Measurements from ENCODE around the gene SLC26A2.

SLC26A2 gene

GRCh38 chr5:149937610-149938009 lies 22.9 kb upstream of the SLC26A2 start:
- H3K4me3 ChIP-seq (ENCODE audit: low read length): no peak overlapping the region
- DNase-seq (ENCODE audit: low read depth): no peak
- no peak for TF ChIP-seq CTCF (conservative IDR thresholded peaks at IDR 0.05; ENCODE audit: low read depth, low read length)

- H3K4me3 ChIP-seq (ENCODE audit: low read length): no peak overlapping the region
- no peak for TF ChIP-seq CTCF (conservative IDR thresholded peaks at IDR 0.05; ENCODE audit: low read depth, low read length)
- DNase-seq (ENCODE audit: low read depth): no peak
Observed at GRCh38 chr5:149938279-149938678, 22.3 kb upstream of the SLC26A2 start.

GRCh38 chr5:149938791-149939358 lies 21.7 kb upstream of the SLC26A2 start:
- no peak for DNase-seq (ENCODE audit: low read depth)
- TF ChIP-seq CTCF (conservative IDR thresholded peaks at IDR 0.05; ENCODE audit: low read depth, low read length): no peak
- no peak overlapping the region for H3K4me3 ChIP-seq (ENCODE audit: low read length)

GRCh38 chr5:149939546-149939945 lies 21.0 kb upstream of the SLC26A2 start:
- no peak overlapping the region for H3K4me3 ChIP-seq (ENCODE audit: low read length)
- DNase-seq (ENCODE audit: low read depth): peak; percentile 70
- TF ChIP-seq CTCF (conservative IDR thresholded peaks at IDR 0.05; ENCODE audit: low read depth, low read length): no peak

- H3K4me3 ChIP-seq (ENCODE audit: low read length): no peak overlapping the region
- DNase-seq (ENCODE audit: low read depth): no peak
- no peak for TF ChIP-seq CTCF (conservative IDR thresholded peaks at IDR 0.05; ENCODE audit: low read depth, low read length)
Observed at GRCh38 chr5:149940077-149940574, 20.4 kb upstream of the SLC26A2 start.

GRCh38 chr5:149940941-149941644 lies 19.5 kb upstream of the SLC26A2 start:
- TF ChIP-seq CTCF (conservative IDR thresholded peaks at IDR 0.05; ENCODE audit: low read depth, low read length): no peak

GRCh38 chr5:149941795-149942194 lies 18.8 kb upstream of the SLC26A2 start:
- no peak for TF ChIP-seq CTCF (conservative IDR thresholded peaks at IDR 0.05; ENCODE audit: low read depth, low read length)
- no peak for DNase-seq (ENCODE audit: low read depth)
- H3K4me3 ChIP-seq (ENCODE audit: low read length): no peak overlapping the region

More at GRCh38 chr5:149940941-149941644, 19.5 kb upstream of the SLC26A2 start:
- no peak overlapping the region for H3K4me3 ChIP-seq (ENCODE audit: low read length)
- DNase-seq (ENCODE audit: low read depth): no peak
